Liver (tissue), 9 donors: ENCODE results near the gene HAND2. TPM values are rescaled to one million over a fixed set of nuclear protein-coding genes. Genes with fewer than 3 reads are reported as not detected.

Experiments used
- DNase-seq: peaks from one replicate; pipeline ENCODE4 v3.0.0-alpha.2; 2017; ENCODE audit warnings: low spot score
- H3K27ac ChIP-seq, 2 donors: one replicate each; pipeline ENCODE4 v1.7.0; 2013; ENCODE audit warnings: inconsistent platforms in 2 of 2, low read length in 2 of 2, control low read depth in 1 of 2, low read depth in 1 of 2, mild to moderate bottlenecking in 1 of 2
- H3K27me3 ChIP-seq, 4 donors: one replicate each; pipeline versions ENCODE4 v1.6.1 to v1.7.0; 2013; ENCODE audit warnings: low read length in 3 of 4, inconsistent platforms in 1 of 4, mild to moderate bottlenecking in 1 of 4, moderate library complexity in 1 of 4; ENCODE audit not compliant: control insufficient read depth in 4 of 4, insufficient read depth in 4 of 4
- H3K36me3 ChIP-seq, 4 donors: one replicate each; pipeline versions ENCODE4 v1.6.1 to v1.7.0; 2013; ENCODE audit warnings: low read length in 3 of 4, mild to moderate bottlenecking in 3 of 4, low read depth in 1 of 4, moderate library complexity in 1 of 4; ENCODE audit not compliant: control insufficient read depth in 4 of 4, insufficient read depth in 3 of 4
- H3K4me1 ChIP-seq, 4 donors: one replicate each; pipeline versions ENCODE4 v1.6.1 to v1.7.0; 2013; ENCODE audit warnings: low read length in 3 of 4, mild to moderate bottlenecking in 3 of 4, moderate library complexity in 1 of 4; ENCODE audit not compliant: control insufficient read depth in 4 of 4, insufficient read depth in 4 of 4
- H3K4me3 ChIP-seq, 3 donors: one replicate each; pipeline versions ENCODE4 v1.6.1 to v1.7.0; 2013; ENCODE audit warnings: low read length in 3 of 3, control low read depth in 1 of 3, low read depth in 1 of 3, mild to moderate bottlenecking in 1 of 3
- H3K9ac ChIP-seq, 2 donors: one replicate each; pipeline ENCODE4 v1.7.0; 2013; ENCODE audit warnings: low read length in 2 of 2, mild to moderate bottlenecking in 2 of 2, moderate library complexity in 2 of 2, control low read depth in 1 of 2, low read depth in 1 of 2
- H3K9me3 ChIP-seq, 4 donors: one replicate each; pipeline versions ENCODE4 v1.6.1 to v1.7.0; 2013; ENCODE audit warnings: low read length in 3 of 4; ENCODE audit not compliant: control insufficient read depth in 4 of 4
- ATF3 ChIP-seq: IDR thresholded peaks from 2 replicates; pipeline ENCODE4 v1.6.1; 2016; ENCODE audit warnings: antibody characterized with exemption
- CTCF ChIP-seq: fragments of 150-350 bp; IDR thresholded peaks from 2 replicates; pipeline ENCODE4 v1.5.1; 2017; ENCODE audit warnings: improper control_type of control experiment, low read depth, low read length; ENCODE audit not compliant: missing input control
- EGR1 ChIP-seq, 2 donors: IDR thresholded peaks; 2 replicates each; pipeline ENCODE4 v1.6.1; 2016 to 2018; ENCODE audit warnings: antibody characterized with exemption in 2 of 2, low read depth in 2 of 2
- FOXA1 ChIP-seq: IDR thresholded peaks from 2 replicates; pipeline ENCODE4 v1.6.1; 2016; ENCODE audit warnings: antibody characterized with exemption
- FOXA2 ChIP-seq: IDR thresholded peaks from 2 replicates; pipeline ENCODE4 v1.6.1; 2016; ENCODE audit warnings: antibody characterized with exemption
- GABPA ChIP-seq, 2 donors: IDR thresholded peaks in 1 of 2; conservative IDR thresholded peaks in 1 of 2; 2 replicates each; pipeline ENCODE4 v1.6.1; 2016; ENCODE audit warnings: antibody characterized with exemption in 2 of 2, mild to moderate bottlenecking in 1 of 2, moderate library complexity in 1 of 2
- HNF4A ChIP-seq, 2 donors: conservative IDR thresholded peaks; 2 replicates each; pipeline ENCODE4 v1.6.1; 2016; ENCODE audit warnings: antibody characterized with exemption in 2 of 2, mild to moderate bottlenecking in 2 of 2
- HNF4G ChIP-seq: IDR thresholded peaks from 2 replicates; pipeline ENCODE4 v1.6.1; 2016; ENCODE audit warnings: antibody characterized with exemption
- JUND ChIP-seq, 2 donors: IDR thresholded peaks; 2 replicates each; pipeline ENCODE4 v1.6.1; 2016; ENCODE audit warnings: antibody characterized with exemption in 2 of 2
- NR2F2 ChIP-seq: IDR thresholded peaks from 2 replicates; pipeline ENCODE4 v1.6.1; 2016; ENCODE audit warnings: antibody characterized with exemption
- RAD21 ChIP-seq, 2 donors: IDR thresholded peaks; 2 replicates each; pipeline ENCODE4 v1.6.1; 2016; ENCODE audit warnings: antibody characterized with exemption in 2 of 2, mild to moderate bottlenecking in 2 of 2
- RXRA ChIP-seq, 2 donors: IDR thresholded peaks; 2 replicates each; pipeline ENCODE4 v1.6.1; 2017 to 2018; ENCODE audit warnings: antibody characterized with exemption in 2 of 2, mild to moderate bottlenecking in 1 of 2
- SP1 ChIP-seq: IDR thresholded peaks from 2 replicates; pipeline ENCODE4 v1.6.1; 2018; ENCODE audit warnings: antibody characterized with exemption, mild to moderate bottlenecking
- TAF1 ChIP-seq: conservative IDR thresholded peaks from 2 replicates; pipeline ENCODE4 v1.6.1; 2016; ENCODE audit warnings: antibody characterized with exemption, mild to moderate bottlenecking
- YY1 ChIP-seq: IDR thresholded peaks from 2 replicates; pipeline ENCODE4 v1.6.1; 2016; ENCODE audit warnings: antibody characterized with exemption, mild to moderate bottlenecking
- WGBS: extraction: QIAGEN DNeasy Blood & Tissue Kit; methylation state at CpG from one replicate; pipeline ENCODE4 v1.1.7; 2013; 5-methylcytosine and 5-hydroxymethylcytosine counted together
- polyA plus RNA-seq, 2 donors: library from polyadenylated mRNA; stranded (reverse) in 1 of 2; unstranded in 1 of 2; fragments of 200-250 nt in 1 of 2; fragments of >200 nt in 1 of 2; fragmentation: Nextera tagmentation in 1 of 2; extraction: Ambion mirVana in 1 of 2; gene quantifications; one replicate each; pipeline versions ENCODE4 v1.2.1 to v1.2.3, GENCODE V29; 2013 to 2015
- total RNA-seq, 2 donors: library from RNA; depleted of rRNA; stranded (reverse); fragments of >200 nt; gene quantifications; one replicate each; pipeline ENCODE4 v1.2.3, GENCODE V29; 2014
- TF ChIP-seq, protein P1 (sequence below): IDR thresholded peaks from 2 replicates; pipeline ENCODE4 v1.6.1; 2016; ENCODE audit warnings: antibody characterized with exemption
- TF ChIP-seq, protein P2 (sequence below): IDR thresholded peaks from 2 replicates; pipeline ENCODE4 v1.6.1; 2016; ENCODE audit warnings: antibody characterized with exemption
- TF ChIP-seq, protein P3 (sequence below): IDR thresholded peaks from 2 replicates; pipeline ENCODE4 v1.6.1; 2016; ENCODE audit warnings: antibody characterized with exemption, mild to moderate bottlenecking
- donor health status: healthy.
- donor health status: healthy.
- donor health status: healthy.
- donor health status: healthy.
- donor health status: healthy.

The HAND2 gene
- total and polyA plus RNA-seq, 4 donors: 2.1 to 4.7 (median 3.7) TPM

GRCh38 chr4:173501592-173502150 is 28.4 kb downstream of the HAND2 start:
- no peak for TF ChIP-seq ATF3
- no peak for TF ChIP-seq TAF1
- no peak for TF ChIP-seq NR2F2
- TF ChIP-seq, protein P1, sequence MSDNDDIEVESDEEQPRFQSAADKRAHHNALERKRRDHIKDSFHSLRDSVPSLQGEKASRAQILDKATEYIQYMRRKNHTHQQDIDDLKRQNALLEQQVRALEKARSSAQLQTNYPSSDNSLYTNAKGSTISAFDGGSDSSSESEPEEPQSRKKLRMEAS: no peak
- no peak for TF ChIP-seq FOXA2
- no peak for TF ChIP-seq HNF4G
- no peak for TF ChIP-seq HNF4A (conservative IDR thresholded peaks at IDR 0.05)
- TF ChIP-seq, protein P2, sequence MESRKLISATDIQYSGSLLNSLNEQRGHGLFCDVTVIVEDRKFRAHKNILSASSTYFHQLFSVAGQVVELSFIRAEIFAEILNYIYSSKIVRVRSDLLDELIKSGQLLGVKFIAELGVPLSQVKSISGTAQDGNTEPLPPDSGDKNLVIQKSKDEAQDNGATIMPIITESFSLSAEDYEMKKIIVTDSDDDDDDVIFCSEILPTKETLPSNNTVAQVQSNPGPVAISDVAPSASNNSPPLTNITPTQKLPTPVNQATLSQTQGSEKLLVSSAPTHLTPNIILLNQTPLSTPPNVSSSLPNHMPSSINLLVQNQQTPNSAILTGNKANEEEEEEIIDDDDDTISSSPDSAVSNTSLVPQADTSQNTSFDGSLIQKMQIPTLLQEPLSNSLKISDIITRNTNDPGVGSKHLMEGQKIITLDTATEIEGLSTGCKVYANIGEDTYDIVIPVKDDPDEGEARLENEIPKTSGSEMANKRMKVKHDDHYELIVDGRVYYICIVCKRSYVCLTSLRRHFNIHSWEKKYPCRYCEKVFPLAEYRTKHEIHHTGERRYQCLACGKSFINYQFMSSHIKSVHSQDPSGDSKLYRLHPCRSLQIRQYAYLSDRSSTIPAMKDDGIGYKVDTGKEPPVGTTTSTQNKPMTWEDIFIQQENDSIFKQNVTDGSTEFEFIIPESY: no peak
- no peak for TF ChIP-seq SP1
- no peak for TF ChIP-seq JUND (IDR thresholded peaks at IDR 0.05)
- no peak for TF ChIP-seq EGR1 (IDR thresholded peaks at IDR 0.05; ENCODE audit: low read depth in 2 of 2)
- TF ChIP-seq, protein P3, sequence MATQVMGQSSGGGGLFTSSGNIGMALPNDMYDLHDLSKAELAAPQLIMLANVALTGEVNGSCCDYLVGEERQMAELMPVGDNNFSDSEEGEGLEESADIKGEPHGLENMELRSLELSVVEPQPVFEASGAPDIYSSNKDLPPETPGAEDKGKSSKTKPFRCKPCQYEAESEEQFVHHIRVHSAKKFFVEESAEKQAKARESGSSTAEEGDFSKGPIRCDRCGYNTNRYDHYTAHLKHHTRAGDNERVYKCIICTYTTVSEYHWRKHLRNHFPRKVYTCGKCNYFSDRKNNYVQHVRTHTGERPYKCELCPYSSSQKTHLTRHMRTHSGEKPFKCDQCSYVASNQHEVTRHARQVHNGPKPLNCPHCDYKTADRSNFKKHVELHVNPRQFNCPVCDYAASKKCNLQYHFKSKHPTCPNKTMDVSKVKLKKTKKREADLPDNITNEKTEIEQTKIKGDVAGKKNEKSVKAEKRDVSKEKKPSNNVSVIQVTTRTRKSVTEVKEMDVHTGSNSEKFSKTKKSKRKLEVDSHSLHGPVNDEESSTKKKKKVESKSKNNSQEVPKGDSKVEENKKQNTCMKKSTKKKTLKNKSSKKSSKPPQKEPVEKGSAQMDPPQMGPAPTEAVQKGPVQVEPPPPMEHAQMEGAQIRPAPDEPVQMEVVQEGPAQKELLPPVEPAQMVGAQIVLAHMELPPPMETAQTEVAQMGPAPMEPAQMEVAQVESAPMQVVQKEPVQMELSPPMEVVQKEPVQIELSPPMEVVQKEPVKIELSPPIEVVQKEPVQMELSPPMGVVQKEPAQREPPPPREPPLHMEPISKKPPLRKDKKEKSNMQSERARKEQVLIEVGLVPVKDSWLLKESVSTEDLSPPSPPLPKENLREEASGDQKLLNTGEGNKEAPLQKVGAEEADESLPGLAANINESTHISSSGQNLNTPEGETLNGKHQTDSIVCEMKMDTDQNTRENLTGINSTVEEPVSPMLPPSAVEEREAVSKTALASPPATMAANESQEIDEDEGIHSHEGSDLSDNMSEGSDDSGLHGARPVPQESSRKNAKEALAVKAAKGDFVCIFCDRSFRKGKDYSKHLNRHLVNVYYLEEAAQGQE: no peak
- TF ChIP-seq RAD21 (IDR thresholded peaks at IDR 0.05): no peak
- no peak for TF ChIP-seq YY1
- no peak for TF ChIP-seq CTCF
- TF ChIP-seq RXRA (IDR thresholded peaks at IDR 0.05): no peak
- no peak for TF ChIP-seq GABPA (IDR thresholded peaks at IDR 0.05 in 1 of 2, conservative IDR thresholded peaks at IDR 0.05 in 1 of 2)
- TF ChIP-seq FOXA1: no peak
- Histone ChIP-seq H3K36me3 (no peaks in the 10 kb centered on the region), H3K9ac (no peak overlapping the region), H3K4me1 (peaks cover 0 to 16% (median 5%) of the 10 kb centered on the region in 4 donors), H3K27me3 (peaks cover 0 to 26% (median 8%) of the 10 kb centered on the region in 4 donors), H3K4me3 (peak overlapping the region in 1 of 3 donors; percentile 31), H3K9me3 (peaks cover 0 to 8% (median 2%) of the 10 kb centered on the region in 4 donors), H3K27ac (no peak overlapping the region)
- 22% methylated on average over 21 of the region's 21 CpGs for WGBS
- no peak for DNase-seq
